SH-SY5Y (cell line): ENCODE measurements around the gene C11orf58.

Source experiments
- GATA2 ChIP-seq: IDR thresholded peaks from 2 replicates; pipeline ENCODE4 v1.6.1; 2011; ENCODE audit warnings: mild to moderate bottlenecking, low read depth, low read length
- GATA3 ChIP-seq: IDR thresholded peaks from 2 replicates; pipeline ENCODE4 v1.6.1; 2011; ENCODE audit warnings: low read depth, mild to moderate bottlenecking, low read length, moderate library complexity

GRCh38 chr11:16793009-16793408 lies 54.6 kb downstream of the C11orf58 start:
- TF ChIP-seq GATA3 (no peak), GATA2 (no peak)
